ENCODE results near the gene DNM3.

The DNM3 gene

DNA sequence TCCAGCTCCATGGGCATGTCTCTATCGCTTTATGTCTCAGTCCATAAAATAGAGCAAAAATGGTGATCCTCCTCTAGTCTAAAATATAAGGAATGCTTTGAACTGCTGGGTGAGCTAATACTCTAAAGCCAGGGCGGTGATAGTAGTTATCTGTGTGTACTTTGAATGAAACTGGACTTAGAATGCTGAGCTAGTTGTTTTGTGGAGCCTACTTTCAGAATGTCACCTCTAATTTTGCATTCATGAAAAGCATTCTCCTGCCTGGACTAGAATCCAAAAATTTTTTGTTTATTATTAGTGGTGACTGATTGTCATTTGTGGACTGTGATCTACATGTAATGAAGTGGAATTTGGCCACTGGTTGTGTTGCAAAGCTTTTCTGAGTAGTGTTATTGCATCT, 337.6 kb downstream of the DNM3 start:
- H3K36me3 Mint-ChIP-seq (ENCODE audit: low read depth), result no peaks in the 10 kb centered on the region
- DNase-seq, result no peak
- no peak overlapping the region for H3K4me3 Mint-ChIP-seq
- no peak overlapping the region for H3K27ac Mint-ChIP-seq
- no peaks in the 10 kb centered on the region for H3K9me3 Mint-ChIP-seq
- H3K4me1 Mint-ChIP-seq, result no peaks in the 10 kb centered on the region
- no peaks in the 10 kb centered on the region for H3K27me3 Mint-ChIP-seq (ENCODE audit: low read depth, poor library complexity)
- TF ChIP-seq, protein P1, sequence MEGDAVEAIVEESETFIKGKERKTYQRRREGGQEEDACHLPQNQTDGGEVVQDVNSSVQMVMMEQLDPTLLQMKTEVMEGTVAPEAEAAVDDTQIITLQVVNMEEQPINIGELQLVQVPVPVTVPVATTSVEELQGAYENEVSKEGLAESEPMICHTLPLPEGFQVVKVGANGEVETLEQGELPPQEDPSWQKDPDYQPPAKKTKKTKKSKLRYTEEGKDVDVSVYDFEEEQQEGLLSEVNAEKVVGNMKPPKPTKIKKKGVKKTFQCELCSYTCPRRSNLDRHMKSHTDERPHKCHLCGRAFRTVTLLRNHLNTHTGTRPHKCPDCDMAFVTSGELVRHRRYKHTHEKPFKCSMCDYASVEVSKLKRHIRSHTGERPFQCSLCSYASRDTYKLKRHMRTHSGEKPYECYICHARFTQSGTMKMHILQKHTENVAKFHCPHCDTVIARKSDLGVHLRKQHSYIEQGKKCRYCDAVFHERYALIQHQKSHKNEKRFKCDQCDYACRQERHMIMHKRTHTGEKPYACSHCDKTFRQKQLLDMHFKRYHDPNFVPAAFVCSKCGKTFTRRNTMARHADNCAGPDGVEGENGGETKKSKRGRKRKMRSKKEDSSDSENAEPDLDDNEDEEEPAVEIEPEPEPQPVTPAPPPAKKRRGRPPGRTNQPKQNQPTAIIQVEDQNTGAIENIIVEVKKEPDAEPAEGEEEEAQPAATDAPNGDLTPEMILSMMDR (IDR thresholded peaks at IDR 0.05), result no peak

DNA sequence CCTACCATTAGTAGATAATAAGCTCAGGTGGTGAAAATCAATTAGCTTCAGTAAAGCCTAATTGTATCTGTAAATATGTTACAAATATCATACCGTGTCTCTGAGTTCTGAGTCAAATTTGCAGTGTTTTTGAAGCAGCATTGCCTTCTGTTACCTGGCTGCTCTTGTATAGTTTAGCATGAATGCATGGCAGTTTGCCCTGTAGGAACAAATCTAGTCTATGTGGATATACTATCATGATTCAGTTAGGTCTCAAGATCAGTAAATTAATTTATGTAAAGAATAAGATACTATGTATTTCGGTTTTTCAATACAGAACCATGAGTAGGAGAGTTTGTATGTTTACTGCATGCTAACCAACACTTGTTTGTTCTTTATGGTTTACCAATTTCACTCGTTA, 338.6 kb downstream of the DNM3 start:
- H3K4me1 Mint-ChIP-seq, result peaks cover 2% of the 10 kb centered on the region
- H3K4me3 Mint-ChIP-seq, result no peak overlapping the region
- no peaks in the 10 kb centered on the region for H3K27me3 Mint-ChIP-seq (ENCODE audit: low read depth, poor library complexity)
- H3K9me3 Mint-ChIP-seq, result no peaks in the 10 kb centered on the region
- H3K36me3 Mint-ChIP-seq (ENCODE audit: low read depth), result no peaks in the 10 kb centered on the region
- no peak overlapping the region for H3K27ac Mint-ChIP-seq
- TF ChIP-seq, protein P1 (IDR thresholded peaks at IDR 0.05), result no peak
- DNase-seq, result no peak

DNA sequence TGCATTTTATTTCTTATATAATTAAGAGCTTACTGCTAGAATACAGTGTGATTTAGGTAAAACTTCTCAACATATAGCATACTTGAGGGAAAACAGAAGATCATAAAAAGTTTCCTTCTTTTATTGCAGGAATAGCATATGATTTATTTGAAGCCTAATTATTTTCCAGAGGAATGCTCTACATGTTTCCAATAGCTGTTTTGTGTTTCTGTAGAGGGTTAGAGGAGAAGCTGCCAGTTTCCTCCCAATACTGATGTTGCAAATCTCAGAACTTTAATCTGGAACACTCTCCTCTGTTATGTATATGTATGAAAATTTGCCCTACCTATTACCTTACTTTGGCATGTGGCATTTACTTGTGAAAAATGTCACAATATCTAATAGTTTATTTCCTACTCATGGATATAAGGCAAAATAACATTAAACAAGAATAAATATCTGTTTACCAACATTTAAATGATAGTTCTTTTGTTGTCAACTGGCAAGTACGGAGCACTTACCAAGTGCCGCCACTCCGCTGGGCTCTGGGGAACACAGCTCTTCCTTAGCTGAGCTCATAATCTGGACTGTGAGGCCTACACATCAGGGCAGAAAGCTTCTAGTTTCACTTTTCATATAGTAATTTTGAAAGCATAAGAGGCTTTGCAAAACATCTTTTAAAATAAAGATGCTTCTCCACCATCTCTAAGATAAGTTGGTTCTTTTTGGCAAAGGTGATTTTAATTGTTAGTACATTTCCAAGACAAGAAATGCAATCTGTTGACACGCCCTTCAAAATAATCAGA, 339.4 kb downstream of the DNM3 start:
- peaks cover 6% of the 10 kb centered on the region for H3K4me1 Mint-ChIP-seq
- no peak overlapping the region for H3K27ac Mint-ChIP-seq
- TF ChIP-seq, protein P1 (IDR thresholded peaks at IDR 0.05), result no peak
- no peak overlapping the region for H3K4me3 Mint-ChIP-seq
- H3K9me3 Mint-ChIP-seq, result no peaks in the 10 kb centered on the region
- H3K27me3 Mint-ChIP-seq (ENCODE audit: low read depth, poor library complexity), result no peaks in the 10 kb centered on the region
- DNase-seq, result no peak
- H3K36me3 Mint-ChIP-seq (ENCODE audit: low read depth), result no peaks in the 10 kb centered on the region

DNA sequence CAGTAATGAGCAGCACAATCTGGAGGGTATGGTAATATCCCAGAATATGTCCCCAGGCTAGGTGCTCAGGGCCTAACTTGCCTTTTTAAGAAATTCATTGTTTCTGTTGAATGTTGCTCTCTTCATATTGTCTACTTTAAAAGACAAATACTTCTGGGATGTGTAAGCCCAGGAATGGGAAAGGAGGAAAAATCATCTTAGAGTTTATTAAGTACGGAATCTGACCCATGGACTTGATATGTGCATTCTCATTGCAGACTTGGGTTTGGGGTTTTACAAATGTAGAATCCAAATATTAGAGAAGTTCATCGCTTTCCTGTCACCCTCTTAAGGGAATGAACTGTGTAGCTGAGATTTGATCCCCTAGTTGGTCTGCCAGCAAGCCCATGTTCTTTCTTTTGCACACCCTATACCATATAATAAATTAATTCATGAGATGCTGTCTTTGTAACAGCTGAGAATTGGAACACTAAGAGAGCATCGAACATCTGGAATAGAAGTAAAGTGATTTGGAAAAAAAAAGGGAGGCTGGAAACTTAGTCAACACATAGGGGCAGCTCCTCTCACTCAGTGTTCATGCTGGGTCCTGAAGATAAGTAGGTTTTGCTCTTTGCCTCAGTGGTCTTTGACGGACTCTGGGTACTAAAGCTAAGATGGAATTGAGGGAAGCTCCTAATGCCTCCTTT, 343.4 kb downstream of the DNM3 start:
- Mint-ChIP-seq H3K9me3 (no peaks in the 10 kb centered on the region), H3K27me3 (ENCODE audit: low read depth, poor library complexity) (no peaks in the 10 kb centered on the region), H3K36me3 (ENCODE audit: low read depth) (no peaks in the 10 kb centered on the region), H3K4me1 (peaks cover 6% of the 10 kb centered on the region), H3K27ac (no peak overlapping the region), H3K4me3 (no peak overlapping the region)
- DNase-seq, result no peak
- TF ChIP-seq, protein P1 (IDR thresholded peaks at IDR 0.05), result no peak

DNA sequence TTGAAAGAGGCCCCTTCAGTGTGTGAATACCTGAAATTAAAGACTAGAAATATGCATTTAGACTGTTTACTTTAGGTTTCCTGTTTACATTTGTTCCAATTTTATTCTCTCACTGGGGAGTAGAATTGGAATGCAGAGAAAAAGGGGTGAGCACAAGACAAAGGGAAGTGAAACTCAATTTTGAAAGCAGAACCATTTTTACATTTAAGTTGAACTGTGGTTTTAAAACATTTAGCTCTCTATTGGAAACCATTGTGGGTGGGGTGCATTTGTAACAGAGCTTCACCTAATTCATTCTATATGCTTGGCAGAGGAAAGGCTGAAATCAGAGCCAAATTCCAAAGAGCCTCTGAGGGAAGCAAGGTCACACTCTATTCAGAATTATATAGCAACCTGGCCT, 343.9 kb downstream of the DNM3 start:
- H3K4me1 Mint-ChIP-seq, result peaks cover 6% of the 10 kb centered on the region
- H3K4me3 Mint-ChIP-seq, result no peak overlapping the region
- no peaks in the 10 kb centered on the region for H3K36me3 Mint-ChIP-seq (ENCODE audit: low read depth)
- H3K27me3 Mint-ChIP-seq (ENCODE audit: low read depth, poor library complexity), result no peaks in the 10 kb centered on the region
- no peaks in the 10 kb centered on the region for H3K9me3 Mint-ChIP-seq
- no peak overlapping the region for H3K27ac Mint-ChIP-seq
- TF ChIP-seq, protein P1 (IDR thresholded peaks at IDR 0.05), result no peak
- no peak for DNase-seq
